Endothelial cell (in vitro differentiated cells): ENCODE results near the gene INF2. TPM values are rescaled to one million over a fixed set of nuclear protein-coding genes. Genes with fewer than 3 reads are reported as not detected.

Experiments used
- DNase-seq: peaks from one replicate; pipeline ENCODE4 v3.0.0; 2021; ENCODE audit warnings: low spot score
- H3K27ac Mint-ChIP-seq: one replicate; pipeline ENCODE4 v1.8.0; 2021; ENCODE audit warnings: mixed read lengths, inconsistent platforms; ENCODE audit not compliant: unreplicated experiment
- H3K27me3 Mint-ChIP-seq: one replicate; pipeline ENCODE4 v1.8.0; 2021; ENCODE audit warnings: mild to moderate bottlenecking, moderate library complexity, mixed read lengths, inconsistent platforms; ENCODE audit not compliant: unreplicated experiment
- H3K36me3 Mint-ChIP-seq: one replicate; pipeline ENCODE4 v1.8.0; 2021; ENCODE audit warnings: mild to moderate bottlenecking, low read depth, mixed read lengths, inconsistent platforms; ENCODE audit not compliant: unreplicated experiment
- H3K4me1 Mint-ChIP-seq: one replicate; pipeline ENCODE4 v1.8.0; 2021; ENCODE audit warnings: mild to moderate bottlenecking, mixed read lengths, inconsistent platforms; ENCODE audit not compliant: unreplicated experiment
- H3K4me3 Mint-ChIP-seq: one replicate; pipeline ENCODE4 v1.8.0; 2021; ENCODE audit warnings: mild to moderate bottlenecking, mixed read lengths, inconsistent platforms; ENCODE audit not compliant: unreplicated experiment
- H3K9me3 Mint-ChIP-seq: one replicate; pipeline ENCODE4 v1.8.0; 2021; ENCODE audit warnings: mixed read lengths, inconsistent platforms; ENCODE audit not compliant: unreplicated experiment
- total RNA-seq: library from RNA; stranded (reverse); fragmentation: NEBNext Ultra II Directional; extraction: Animal tissue kit (Norgen Biotek cat#: 25700); gene quantifications from one replicate; pipeline ENCODE4 v1.2.1, GENCODE V29; 2021; ENCODE audit not compliant: unreplicated experiment
- TF ChIP-seq, protein P1 (sequence below): fragments of 200-600 bp; sonication (generic); IDR thresholded peaks from one replicate; pipeline ENCODE4 v1.5.0; 2021; ENCODE audit warnings: antibody characterized with exemption; ENCODE audit not compliant: unreplicated experiment

The INF2 gene
- total RNA-seq, 1 donor from 2014 or later: 97.2 TPM

- no peak for DNase-seq
- Mint-ChIP-seq H3K9me3 (no peaks in the 10 kb centered on the region), H3K4me1 (peaks cover 22% of the 10 kb centered on the region), H3K4me3 (no peak overlapping the region), H3K36me3 (peaks cover 4% of the 10 kb centered on the region), H3K27ac (no peak overlapping the region), H3K27me3 (peaks cover 22% of the 10 kb centered on the region)
- TF ChIP-seq, protein P1, sequence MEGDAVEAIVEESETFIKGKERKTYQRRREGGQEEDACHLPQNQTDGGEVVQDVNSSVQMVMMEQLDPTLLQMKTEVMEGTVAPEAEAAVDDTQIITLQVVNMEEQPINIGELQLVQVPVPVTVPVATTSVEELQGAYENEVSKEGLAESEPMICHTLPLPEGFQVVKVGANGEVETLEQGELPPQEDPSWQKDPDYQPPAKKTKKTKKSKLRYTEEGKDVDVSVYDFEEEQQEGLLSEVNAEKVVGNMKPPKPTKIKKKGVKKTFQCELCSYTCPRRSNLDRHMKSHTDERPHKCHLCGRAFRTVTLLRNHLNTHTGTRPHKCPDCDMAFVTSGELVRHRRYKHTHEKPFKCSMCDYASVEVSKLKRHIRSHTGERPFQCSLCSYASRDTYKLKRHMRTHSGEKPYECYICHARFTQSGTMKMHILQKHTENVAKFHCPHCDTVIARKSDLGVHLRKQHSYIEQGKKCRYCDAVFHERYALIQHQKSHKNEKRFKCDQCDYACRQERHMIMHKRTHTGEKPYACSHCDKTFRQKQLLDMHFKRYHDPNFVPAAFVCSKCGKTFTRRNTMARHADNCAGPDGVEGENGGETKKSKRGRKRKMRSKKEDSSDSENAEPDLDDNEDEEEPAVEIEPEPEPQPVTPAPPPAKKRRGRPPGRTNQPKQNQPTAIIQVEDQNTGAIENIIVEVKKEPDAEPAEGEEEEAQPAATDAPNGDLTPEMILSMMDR: no peak
These were observed 5.0 kb upstream of the INF2 start for GRCh38 chr14:104684449-104684821.

DNA sequence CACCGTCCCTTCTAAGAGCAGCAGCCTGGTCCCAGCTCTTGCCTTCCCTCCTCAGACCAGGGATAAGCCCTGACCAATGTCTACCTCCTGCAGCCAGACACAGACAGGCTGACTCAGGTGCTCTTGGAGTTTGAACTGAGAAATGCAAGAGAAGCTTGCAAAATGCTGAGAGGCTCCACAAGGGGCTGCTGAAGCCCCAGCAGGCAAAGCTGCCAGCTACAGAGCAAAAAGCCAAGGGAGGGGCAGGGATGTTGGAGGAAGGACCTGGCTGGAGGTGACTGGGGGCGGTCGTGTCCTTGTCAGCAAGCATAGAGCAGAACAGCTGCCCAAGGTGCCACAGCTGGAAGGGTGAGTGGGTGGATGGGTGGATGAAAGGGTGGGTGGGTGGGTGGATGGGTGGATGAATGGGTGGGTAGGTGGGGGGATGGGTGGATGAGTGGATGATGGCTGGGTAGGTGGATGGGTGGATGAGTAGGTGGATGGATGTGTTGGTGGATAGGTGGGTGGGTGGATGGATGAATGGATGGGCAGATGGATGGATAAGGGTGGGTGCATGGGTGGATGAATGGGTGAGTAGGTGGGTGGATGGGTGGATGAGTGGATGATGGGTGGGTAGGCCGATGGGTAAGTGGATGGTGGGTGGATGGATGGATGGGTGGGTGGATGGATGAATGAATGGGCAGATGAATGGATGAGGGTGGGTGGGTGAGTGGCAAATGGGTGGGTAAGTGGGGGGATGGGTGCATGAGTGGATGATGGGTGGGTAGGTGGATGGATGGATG is 4.0 kb upstream of the INF2 start:
- H3K9me3 Mint-ChIP-seq: no peaks in the 10 kb centered on the region
- TF ChIP-seq, protein P1: no peak
- peaks cover 22% of the 10 kb centered on the region for H3K4me1 Mint-ChIP-seq
- no peak overlapping the region for H3K27ac Mint-ChIP-seq
- peaks cover 4% of the 10 kb centered on the region for H3K36me3 Mint-ChIP-seq
- H3K27me3 Mint-ChIP-seq: peaks cover 22% of the 10 kb centered on the region
- no peak overlapping the region for H3K4me3 Mint-ChIP-seq
- DNase-seq: no peak

DNA sequence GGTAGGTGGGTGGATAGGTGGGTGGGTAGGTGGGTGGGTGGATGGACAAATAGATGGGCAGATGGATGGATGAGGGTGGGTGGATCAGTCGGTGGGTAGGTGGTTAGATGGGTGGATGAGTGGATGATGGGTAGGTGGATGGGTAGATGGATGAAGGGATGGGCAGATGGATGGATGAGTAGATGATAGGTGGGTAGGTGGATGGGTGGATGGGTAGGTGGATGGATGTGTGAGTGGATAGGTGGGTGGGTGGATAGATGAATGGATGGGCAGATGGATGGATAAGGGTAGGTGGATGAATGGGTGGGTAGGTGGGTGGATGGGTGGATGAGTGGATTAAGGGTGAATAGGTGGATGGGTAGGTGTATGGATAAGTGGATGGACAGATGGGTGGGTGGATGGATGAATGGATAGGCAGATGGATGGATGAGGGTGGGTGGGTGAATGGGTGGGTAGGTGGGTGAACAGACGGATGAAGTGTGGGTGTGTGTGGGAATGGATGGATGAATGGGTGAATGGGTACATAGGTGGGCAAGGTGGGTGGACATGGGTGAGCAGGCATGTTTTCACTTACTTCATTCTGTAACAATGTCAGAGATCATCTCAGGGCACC is 3.3 kb upstream of the INF2 start:
- Mint-ChIP-seq H3K36me3 (peaks cover 4% of the 10 kb centered on the region), H3K9me3 (no peaks in the 10 kb centered on the region), H3K27ac (no peak overlapping the region), H3K27me3 (peaks cover 17% of the 10 kb centered on the region), H3K4me1 (peaks cover 17% of the 10 kb centered on the region), H3K4me3 (no peak overlapping the region)
- DNase-seq: no peak
- TF ChIP-seq, protein P1: no peak

GRCh38 chr14:104686624-104687517 is 2.5 kb upstream of the INF2 start:
- Mint-ChIP-seq H3K4me1 (peaks cover 12% of the 10 kb centered on the region), H3K27ac (no peak overlapping the region), H3K27me3 (peaks cover 12% of the 10 kb centered on the region), H3K9me3 (no peaks in the 10 kb centered on the region), H3K4me3 (no peak overlapping the region), H3K36me3 (peaks cover 4% of the 10 kb centered on the region)
- DNase-seq: no peak
- TF ChIP-seq, protein P1: no peak
